BJ (cell line): ENCODE results near the gene FZD10. TPM values are rescaled to one million over a fixed set of nuclear protein-coding genes. Genes with fewer than 3 reads are reported as not detected.

ENCODE experiments used
- CTCF ChIA-PET: fragments of 350-600 bp; formaldehyde crosslinking; extraction: SDS; loops from one replicate; lab custom pipeline; 2021; ENCODE audit warnings: antibody characterized with exemption, inconsistent platforms; lab: Yijun Ruan, JAX
- POLR2A ChIA-PET: fragments of 300-600 bp; sonication (Branson Sonifier 250); formaldehyde crosslinking; extraction: SDS; loops from one replicate; lab custom pipeline; 2021; ENCODE audit warnings: antibody characterized with exemption; lab: Charles Lee
- DNase-seq: peaks from one replicate; pipeline ENCODE4 v3.0.0-alpha.2; 2011; ENCODE audit warnings: low read depth
- H3K27me3 ChIP-seq: 2 replicates; pipeline ENCODE4 v1.6.0; 2011; ENCODE audit warnings: low read length; ENCODE audit not compliant: control insufficient read depth, insufficient read depth
- H3K36me3 ChIP-seq: 2 replicates; pipeline ENCODE4 v1.5.1; 2011; ENCODE audit warnings: low read length; ENCODE audit not compliant: control insufficient read depth, insufficient read depth
- H3K4me3 ChIP-seq: 2 replicates; pipeline ENCODE4 v1.5.1; 2011; ENCODE audit warnings: low read depth, mild to moderate bottlenecking, control low read depth, low read length
- polyA plus RNA-seq: library from polyadenylated mRNA; depleted of rRNA; stranded (reverse); fragments of >200 nt; gene quantifications from 2 replicates; pipeline ENCODE4 v1.2.3, GENCODE V29; 2011
- TF ChIP-seq, protein P1 (sequence below): IDR thresholded peaks from 2 replicates; pipeline ENCODE4 v1.5.1; 2011; ENCODE audit warnings: low read depth, mild to moderate bottlenecking, control low read depth, inconsistent platforms, low read length, moderate library complexity; ENCODE audit not compliant: insufficient read depth

Gene FZD10
- polyA plus RNA-seq, 1 experiment = not detected

DNA sequence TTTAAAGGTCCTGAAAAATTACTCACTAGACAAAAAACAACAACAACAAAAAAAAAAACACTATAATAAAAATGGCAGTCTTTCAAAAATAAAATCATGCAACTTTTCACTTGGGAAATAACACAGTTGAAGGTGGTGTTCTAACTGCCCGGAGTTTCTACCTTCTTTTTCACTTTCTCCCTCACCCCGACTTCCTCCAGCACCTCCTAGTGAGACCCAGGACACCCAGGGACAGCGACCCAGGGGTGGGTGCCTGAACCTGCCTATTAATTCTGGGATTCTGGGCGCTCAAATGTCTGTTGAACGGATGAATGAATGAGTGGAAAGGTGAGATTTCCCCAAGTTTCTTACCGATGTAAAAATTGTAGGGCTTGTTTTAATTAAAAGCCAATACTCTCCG, 2.0 kb upstream of the FZD10 start:
- Histone ChIP-seq H3K36me3 (no peaks in the 10 kb centered on the region), H3K27me3 (0 out of 2 replicates have a peak, but pooled peaks cover 3% of the 10 kb centered on the region), H3K4me3 (no peak overlapping the region)
- POLR2A ChIA-PET = no interaction called here
- no peak for DNase-seq
- CTCF ChIA-PET = no interaction called here
- TF ChIP-seq, protein P1, sequence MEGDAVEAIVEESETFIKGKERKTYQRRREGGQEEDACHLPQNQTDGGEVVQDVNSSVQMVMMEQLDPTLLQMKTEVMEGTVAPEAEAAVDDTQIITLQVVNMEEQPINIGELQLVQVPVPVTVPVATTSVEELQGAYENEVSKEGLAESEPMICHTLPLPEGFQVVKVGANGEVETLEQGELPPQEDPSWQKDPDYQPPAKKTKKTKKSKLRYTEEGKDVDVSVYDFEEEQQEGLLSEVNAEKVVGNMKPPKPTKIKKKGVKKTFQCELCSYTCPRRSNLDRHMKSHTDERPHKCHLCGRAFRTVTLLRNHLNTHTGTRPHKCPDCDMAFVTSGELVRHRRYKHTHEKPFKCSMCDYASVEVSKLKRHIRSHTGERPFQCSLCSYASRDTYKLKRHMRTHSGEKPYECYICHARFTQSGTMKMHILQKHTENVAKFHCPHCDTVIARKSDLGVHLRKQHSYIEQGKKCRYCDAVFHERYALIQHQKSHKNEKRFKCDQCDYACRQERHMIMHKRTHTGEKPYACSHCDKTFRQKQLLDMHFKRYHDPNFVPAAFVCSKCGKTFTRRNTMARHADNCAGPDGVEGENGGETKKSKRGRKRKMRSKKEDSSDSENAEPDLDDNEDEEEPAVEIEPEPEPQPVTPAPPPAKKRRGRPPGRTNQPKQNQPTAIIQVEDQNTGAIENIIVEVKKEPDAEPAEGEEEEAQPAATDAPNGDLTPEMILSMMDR = no peak

DNA sequence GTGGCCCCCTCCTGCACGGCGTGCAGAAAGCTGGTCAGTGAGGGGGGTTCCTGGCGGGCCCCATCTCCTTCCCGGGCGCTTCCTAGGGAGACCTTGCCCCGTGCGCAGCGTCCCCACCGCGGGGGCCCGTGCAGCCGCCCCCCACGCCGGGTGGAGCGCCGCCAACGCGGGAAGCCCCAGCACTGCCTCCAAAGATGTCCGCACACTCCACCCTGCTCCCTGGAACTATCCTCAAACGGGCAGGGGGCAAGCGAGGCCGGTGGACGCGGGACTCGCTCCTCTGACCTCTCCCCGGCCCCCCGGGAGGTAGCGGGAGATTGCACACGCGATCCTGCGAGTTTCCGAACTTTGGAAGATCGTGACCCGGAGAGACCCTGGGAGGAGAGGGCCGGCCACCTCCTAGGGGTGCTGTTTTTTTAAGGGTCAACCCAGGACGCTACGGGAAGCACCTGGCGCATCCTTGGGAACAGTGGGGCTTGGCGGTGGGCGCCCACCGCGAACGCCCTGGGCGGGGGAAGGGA, 1.5 kb upstream of the FZD10 start:
- CTCF ChIA-PET = no interaction called here
- Histone ChIP-seq H3K36me3 (no peaks in the 10 kb centered on the region), H3K4me3 (no peak overlapping the region), H3K27me3 (0 out of 2 replicates have a peak, but pooled peaks cover 3% of the 10 kb centered on the region)
- no peak for DNase-seq
- TF ChIP-seq, protein P1 = no peak
- POLR2A ChIA-PET = no interaction called here

DNA sequence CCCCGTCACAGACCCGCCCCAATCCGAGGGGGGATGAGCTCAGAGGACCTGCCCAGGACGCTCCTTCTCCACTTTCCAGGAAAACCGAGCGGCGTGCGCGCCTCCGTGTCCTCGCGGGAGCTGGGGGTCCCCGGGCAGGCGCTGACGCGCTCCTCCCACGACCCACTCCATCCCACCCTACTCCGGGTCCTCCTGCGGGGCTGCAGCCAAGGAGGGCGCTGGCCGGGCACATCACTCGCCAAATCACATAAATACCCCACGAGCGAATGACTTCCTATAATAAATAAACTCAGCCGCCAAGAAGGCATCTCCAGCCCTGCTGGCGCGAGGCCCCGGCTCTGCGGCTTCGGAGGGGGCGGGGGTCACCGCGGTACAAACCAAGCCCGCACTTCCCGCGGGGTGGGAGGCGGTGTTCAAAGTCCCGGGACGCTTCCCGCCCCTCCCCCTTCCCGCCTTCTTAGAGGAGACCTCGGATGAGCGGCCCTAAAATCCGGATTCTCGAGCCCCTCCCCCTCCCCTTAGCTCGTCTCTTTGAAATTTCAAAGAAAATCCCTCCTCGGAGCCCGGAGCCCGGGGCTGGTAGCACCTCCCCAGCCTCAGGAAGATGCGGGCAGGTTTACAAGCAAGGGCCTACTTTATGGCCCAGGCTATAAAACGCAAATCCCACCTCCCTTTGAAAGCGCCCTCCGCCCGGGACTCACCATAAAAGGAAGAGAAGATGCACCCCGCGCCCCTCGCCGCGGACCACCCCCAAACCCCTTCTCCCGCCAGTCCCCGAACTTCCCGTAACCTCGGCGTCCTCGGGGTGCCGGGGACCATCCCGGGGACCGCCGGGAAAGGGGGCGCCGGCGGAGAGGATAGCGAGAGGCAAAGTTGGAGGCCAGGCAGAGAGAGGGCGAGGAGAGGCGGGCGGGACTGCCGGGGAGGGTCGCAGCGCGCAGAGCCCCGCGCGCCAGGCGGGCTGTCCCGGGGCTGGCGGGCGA, 712 bp upstream of the FZD10 start:
- TF ChIP-seq, protein P1 = no peak
- Histone ChIP-seq H3K36me3 (no peaks in the 10 kb centered on the region), H3K27me3 (0 out of 2 replicates have a peak, but pooled peaks cover 3% of the 10 kb centered on the region), H3K4me3 (no peak overlapping the region)
- ChIA-PET CTCF (no interaction called here), POLR2A (no interaction called here)
- no peak for DNase-seq

DNA sequence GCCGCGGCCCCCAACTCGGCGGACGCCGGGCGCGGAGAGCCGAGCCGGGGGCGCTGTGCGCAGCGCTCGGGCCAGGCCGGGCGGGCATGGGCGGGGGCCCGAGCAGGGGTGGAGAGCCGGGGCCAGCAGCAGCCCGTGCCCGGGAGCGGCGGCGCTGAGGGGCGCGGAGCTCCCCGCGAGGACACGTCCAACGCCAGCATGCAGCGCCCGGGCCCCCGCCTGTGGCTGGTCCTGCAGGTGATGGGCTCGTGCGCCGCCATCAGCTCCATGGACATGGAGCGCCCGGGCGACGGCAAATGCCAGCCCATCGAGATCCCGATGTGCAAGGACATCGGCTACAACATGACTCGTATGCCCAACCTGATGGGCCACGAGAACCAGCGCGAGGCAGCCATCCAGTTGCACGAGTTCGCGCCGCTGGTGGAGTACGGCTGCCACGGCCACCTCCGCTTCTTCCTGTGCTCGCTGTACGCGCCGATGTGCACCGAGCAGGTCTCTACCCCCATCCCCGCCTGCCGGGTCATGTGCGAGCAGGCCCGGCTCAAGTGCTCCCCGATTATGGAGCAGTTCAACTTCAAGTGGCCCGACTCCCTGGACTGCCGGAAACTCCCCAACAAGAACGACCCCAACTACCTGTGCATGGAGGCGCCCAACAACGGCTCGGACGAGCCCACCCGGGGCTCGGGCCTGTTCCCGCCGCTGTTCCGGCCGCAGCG, 639 bp downstream of the FZD10 start:
- Histone ChIP-seq H3K4me3 (no peak overlapping the region), H3K36me3 (no peaks in the 10 kb centered on the region), H3K27me3 (0 out of 2 replicates have a peak, but pooled peaks cover 3% of the 10 kb centered on the region)
- TF ChIP-seq, protein P1 = no peak
- POLR2A ChIA-PET = no interaction called here
- DNase-seq = no peak
- CTCF ChIA-PET = interaction anchor here (0.6 kb wide), 1 partner anchor 1204 kb away, joined by 7 read pairs; no protein-coding TSS in a partner anchor
